CD4-positive, alpha-beta T cell treated with Interleukin-17A for 4 hours (primary cell): Measurements from ENCODE around the gene HMX1.

Experiments used
- DNase-seq: peaks from one replicate; pipeline ENCODE4 v3.0.0-alpha.2; 2020; ENCODE audit warnings: mixed read lengths

Gene HMX1

DNA sequence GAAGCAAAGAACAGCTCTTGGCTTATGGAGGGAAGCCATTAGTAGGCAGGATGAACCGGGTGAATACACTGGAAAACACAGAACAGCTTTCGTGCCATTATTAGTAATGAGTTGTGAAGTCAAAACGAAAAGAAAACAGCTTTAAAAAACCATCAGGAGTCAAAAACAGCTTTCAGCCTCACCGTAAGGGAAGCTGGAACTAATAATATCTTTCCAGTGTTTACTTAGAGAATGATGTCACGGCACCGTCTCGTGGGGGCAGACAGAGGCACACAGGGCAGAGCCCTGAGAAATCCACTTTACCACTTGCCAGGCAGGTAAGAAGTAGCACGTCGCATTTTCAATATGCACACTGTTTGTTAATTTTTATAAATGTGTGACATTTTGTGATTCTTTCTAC is 37.9 kb upstream of the HMX1 start:
- no peak for DNase-seq

DNA sequence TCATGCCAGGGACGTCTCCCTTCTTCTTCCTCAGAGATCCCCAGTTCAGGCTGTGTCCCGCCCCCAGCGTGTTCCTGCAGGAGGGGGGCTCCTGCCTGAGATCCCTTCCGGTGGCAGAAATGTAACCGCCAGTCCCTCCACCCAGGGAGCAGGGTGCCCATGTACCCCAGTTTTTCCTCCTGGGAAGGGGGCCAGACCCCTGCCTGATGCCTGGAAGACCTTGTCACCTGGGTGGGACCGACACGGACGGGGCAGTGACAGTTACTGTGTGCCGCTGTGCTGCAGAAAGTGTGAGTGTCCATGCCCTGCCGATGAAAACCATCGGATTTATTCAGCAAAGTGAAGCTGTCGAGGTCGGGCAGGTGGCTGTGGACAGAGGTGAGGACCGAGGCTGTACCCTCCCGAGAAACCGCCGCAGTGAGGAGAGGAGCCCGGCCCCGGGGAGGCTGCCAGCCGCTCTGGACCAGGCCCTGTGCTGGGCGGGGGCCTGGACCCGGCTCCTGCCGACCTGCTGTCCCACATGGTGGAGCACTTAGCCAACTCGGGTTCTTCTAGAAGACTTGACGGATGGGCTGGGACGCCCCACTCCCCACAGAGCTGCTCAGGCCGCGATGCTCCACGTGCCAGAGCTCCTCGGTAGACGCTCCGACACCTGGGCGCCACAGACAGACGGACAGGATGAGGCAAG is 36.7 kb upstream of the HMX1 start:
- DNase-seq = no peak

DNA sequence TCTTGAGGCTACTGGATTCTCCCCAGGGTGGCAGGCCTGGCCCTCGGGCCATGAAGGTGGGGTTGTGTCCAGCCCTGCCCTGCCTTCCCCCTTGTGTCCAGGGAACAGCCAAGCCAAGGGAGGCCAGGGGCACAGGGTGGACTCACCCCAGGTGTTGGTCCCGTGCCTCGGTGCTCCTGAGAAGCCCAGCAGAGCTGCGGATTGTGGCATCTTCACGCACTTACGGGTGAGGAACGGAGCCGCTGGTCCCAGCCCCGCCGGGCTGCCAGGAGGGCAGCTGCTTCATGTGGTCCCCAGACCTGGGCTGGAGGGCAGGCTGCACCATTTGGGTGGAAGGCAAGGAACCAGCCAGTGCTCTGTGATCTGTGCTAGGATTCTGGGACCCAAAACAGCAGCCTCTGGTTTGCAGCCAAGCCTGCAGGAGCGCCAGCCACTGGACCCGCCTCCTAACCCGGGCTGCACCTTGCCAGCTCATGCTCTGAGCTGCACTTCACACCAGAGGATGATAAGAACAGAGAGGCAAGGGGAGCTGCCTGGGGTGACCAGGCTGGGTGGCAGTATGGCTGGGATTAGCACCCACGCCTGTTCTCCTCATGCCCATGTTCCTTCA is 36.1 kb upstream of the HMX1 start:
- no peak for DNase-seq

DNA sequence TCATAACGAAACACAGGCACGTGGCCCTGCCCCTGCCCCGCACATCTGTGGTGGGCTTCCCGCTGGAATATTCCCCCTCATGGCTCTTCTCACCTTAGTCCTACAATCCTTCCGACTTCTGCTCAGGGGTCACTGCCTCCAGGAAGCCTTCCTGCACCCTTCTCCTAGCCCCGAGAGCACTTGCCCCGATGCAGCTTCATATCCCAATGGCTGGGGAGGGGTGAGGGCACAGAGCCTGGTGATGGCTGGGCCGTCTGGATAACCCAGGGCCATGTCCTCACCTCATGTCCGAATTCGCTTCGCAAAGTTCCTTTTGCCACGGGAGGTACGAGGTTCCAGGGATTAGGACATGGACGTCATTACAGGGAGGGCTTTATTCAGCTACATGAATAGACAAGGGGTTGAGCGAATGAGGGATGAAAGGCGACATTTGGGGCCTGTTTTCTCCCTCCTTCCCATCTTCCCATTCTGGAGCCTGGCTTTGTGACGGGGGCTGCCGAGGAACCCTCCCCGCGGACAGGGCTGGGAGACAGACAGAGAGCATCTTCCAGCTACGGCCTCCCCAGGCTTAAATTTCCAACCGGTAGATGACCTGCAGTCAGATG is 35.5 kb upstream of the HMX1 start:
- no peak for DNase-seq

DNA sequence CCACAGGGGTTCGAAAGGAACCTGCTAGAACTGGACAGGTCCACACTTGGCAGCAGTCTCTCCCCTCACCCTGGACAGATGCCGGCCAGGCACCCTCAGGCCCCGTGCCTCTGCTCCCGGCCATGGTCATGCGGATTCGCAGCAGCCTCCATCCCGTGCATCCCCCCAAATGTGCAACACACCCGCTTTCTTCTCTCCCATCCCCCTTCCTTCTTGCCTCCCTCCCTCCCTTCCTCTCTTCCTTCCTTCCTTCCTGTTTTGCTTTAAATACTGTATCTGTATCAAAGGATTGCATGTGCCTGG is 35.0 kb upstream of the HMX1 start:
- no peak for DNase-seq

DNA sequence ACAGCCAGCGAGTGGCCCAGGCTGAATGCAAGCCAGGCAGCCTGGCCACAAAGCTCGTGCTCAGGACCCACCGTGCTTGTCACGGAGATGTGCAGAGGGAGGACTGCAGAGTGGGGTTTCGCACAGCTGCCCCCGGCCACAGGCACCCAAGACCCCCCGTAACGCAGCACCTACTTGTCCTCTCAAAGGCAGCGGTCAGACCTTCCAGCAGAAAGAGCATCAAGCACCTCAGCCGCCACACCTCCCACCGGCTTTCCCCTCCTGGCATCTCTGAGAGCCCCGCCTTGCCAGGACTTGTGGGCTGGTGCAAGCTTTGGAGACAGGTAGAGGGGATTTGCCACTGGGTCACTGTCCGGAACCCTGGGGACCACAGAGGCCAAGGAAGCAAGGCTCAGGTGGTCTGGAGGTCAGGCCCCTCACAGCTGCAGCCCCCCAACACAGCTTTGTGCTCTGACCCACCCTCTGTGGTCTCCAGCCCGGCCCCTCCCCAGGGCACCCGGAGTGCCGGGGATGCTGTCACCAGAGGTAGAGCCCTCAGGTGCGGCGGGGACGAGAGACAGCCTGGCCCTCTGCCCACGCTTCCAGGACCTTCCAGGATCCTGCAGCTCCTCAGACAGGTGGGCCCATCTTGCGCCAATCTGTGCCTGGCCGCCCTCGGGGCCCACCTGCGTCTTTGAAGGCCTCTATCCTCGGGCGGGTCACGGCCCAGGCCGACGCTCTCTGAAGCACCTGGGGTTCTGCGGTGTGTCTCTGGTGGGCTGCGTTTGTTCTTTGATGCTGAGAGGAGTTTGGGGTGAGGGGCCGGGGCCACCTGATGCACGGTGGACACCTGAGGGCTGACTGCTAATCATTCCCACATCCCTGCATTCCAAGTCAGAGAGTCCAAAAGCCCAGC is 34.4 kb upstream of the HMX1 start:
- no peak for DNase-seq

DNA sequence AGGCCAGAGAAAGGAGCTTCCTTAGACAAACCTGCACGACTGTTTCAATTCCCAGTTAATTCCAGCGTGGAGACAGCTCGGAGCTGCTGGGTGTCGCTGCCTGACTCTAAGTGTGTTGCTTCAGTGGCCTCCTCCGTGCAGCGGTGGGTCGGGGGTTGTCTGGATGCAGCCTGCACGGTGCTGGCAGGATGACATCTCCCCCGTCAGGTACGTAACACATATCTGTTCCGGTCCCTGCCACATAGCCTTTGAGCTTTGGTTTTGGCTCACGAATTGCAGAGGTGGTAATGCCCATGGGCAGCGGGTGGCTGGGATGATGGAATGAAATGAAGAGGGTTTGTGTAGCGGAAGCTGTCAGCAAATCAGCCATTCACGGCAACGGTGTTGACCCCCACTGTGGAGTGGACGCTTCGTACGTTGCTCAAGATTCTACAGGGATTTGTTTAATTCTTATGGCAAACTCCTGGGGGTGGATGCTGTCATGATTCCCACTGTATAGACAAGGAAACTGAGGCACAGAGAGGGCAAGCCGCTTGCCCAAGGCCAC is 33.7 kb upstream of the HMX1 start:
- DNase-seq = no peak

DNA sequence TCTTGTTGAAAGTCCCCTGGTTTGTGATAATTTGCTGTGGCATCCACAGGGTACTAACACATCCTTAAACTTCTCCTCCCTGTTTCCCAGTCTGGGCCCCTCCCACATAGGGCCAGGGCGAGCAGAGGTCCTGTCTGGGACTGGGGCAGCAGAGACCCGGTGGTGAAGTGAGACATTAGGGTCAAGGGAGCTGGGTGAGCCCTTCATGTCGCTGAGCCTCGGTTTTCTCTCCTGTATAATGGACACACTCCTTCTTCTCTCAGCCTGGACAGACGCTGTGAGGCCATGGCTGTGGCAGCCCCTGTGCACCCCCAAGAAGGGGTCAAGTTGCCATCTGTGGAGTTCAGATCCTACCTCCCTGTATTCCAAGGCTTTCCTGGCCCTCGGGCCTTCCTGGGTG is 33.0 kb upstream of the HMX1 start:
- no peak for DNase-seq

DNA sequence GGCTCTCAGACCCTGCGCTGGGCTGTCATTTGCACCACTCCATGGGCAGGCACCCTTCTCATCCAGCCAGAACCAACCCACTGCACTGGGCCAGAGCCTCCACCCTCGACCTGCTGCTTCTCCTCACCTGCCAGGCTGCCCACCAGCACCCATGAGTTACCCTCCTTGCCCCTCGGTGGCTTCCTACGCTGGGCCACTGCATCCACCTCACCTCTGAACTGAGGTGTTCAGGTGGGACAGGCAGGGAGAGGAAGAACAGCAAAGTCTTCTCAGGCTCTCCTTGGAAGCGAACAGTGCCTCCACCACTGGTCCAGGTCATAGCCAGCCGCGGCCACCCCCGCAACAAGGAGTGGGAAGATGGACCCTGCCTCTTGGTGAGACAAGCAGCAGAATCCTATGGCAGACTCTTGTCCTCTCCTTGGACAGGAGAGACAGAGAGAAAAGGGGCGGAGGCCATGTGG is 32.4 kb upstream of the HMX1 start:
- no peak for DNase-seq

DNA sequence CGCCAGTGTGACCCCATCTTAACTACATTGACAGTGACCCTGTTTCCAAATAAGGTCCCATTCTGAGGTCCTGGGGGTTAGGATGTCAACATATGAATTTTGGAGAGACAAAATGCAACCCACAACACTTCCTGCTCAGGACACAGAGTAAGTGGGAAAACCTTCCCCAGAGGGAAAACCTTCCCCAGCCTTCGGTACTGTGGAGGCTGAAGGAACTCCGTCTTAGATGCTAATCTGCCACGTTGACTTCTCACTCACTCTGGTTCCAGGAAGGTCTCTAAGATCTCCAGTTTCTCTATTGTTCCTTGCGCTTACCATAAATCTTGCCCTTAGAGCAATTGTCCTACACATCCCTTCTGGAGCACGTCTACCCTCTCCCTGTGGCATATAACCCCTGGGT is 29.7 kb upstream of the HMX1 start:
- no peak for DNase-seq

DNA sequence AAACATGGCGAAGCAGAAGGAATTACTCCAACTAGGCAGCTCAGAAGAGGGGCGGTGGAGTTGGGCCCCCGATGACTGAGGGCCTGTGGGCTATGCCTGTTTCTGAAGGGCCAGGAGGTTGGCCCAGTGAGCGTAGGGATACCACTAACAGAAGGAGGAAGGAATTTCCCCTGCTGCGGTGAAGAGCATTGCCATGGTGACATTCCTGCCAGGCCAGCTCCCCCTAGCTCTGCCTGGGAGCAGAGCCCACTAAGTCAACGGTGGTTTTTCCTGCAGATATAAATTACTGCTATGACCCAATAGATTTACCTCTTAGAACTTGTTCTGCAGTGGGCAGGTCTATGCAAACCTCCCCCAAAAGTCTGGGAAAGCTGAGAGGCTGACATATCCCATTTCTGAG is 28.9 kb upstream of the HMX1 start:
- DNase-seq = no peak

DNA sequence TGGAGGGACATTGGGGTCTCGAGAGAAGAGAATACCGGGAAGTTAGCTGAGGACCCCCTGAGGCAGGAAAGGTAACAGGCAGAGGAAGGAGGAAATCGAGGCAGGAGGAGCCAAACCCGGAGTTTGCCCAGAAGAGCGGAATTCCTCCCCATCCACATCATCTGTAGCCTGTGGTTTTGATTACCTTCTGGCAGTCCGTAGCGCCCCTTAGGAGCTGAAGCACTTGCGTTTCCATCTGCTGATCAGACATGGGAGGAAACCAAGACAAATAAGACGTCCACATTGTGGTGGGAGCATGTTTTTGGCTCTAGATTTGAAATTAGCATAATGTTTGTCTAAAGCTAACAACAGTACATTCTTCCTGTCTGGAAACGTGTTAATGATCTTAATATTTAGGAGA is 26.8 kb upstream of the HMX1 start:
- DNase-seq = no peak

DNA sequence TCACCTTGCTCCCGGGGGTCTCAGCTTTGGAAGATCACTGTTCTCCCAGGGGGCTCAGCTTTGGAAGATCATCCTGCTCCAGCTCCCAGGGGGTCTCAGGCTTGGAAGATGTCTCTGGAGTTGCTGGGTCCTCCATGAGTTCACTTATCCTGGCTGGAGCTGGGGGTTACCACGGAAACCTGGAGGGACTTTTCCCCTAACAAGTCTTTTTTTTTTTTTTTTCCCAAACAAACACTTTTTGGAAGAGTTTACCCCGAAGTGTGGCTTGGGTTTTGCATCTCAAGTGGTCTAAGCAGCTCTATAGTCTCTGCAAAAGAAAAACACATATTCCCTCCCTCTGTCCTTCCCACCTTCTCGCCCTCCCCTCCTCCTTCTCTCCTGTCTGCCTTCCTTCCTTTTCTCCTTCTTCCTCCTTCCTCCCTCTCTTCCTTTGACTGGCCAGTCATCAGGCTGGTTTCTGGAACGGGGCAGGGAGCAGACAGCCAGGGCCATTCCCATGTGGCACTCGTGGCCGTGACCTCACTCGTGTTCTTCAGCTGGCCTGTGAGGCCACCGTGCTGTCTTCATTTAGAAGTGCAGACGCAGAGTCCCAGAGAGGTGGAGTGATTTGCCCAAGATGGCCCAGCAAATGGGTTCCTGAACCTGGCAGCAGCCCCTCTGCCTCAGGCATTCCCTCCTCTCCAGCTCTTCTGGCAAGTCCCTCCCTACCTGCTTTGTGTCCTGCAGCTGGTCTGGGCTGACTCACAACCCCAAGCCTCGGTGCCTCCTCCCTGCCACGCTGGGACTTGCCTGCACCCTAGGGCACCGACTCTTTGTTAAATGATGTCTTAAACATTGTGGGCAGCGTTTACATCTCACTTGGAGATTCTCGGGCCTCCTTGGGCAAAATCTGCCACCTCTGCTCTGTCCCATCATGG is 25.9 kb upstream of the HMX1 start:
- DNase-seq = no peak

DNA sequence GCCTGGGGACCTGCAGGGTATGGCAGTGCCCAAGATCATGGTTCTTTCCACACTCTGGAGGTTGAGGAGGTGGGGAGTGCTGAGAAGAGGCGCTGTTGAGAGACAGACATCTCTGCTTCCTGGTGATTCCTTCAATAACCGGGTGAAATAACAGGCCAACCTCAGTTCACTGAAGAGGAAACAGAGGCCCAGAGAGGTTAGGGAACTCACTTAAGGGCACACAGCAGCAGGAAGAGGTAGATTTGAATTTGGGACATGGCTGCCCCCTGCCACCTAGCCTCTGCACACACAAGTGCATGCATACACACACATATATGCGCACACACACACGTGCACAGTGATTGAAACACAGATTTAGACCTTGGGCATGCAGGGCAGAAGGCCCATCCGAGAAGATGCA is 24.9 kb upstream of the HMX1 start:
- DNase-seq = no peak

DNA sequence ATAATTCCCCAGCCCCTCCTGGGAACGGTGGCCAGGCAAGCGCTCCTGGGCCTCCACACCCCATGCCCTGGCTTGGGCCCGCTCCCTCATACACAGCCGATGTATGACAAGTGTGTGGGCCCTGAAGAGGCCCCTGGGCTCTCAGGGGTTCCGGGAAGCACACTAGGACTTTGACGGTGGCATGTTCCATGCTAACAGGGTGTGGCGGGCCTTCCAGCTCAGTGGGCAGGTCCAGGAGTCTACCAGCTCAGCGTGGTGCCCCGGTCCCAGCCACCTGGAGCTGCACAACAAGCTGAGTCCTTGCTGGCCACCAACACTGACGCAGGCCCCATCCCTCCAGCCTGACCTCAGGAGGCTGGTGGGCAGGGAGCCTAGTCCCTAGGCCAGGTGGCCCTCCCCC is 24.4 kb upstream of the HMX1 start:
- no peak for DNase-seq

DNA sequence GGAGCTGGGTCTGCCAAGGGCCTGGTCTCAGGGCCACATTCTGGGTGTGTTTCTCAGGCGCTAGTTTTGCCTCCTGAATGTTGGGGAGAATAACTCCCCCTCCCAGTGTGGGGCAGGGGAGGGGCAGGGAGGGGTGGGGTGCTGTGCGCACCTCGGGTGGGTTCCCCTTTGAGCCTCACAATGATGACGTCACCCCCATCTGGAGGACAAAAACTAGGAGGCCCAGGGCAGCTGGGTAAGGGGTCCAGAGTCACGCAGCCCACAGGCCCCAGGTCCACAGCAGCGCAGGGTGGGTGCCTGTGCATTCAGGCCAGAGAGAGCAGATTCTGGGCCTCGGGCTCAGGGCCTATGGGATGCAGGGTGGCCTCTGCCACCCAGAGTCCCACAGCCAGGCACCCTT is 23.7 kb upstream of the HMX1 start:
- no peak for DNase-seq

DNA sequence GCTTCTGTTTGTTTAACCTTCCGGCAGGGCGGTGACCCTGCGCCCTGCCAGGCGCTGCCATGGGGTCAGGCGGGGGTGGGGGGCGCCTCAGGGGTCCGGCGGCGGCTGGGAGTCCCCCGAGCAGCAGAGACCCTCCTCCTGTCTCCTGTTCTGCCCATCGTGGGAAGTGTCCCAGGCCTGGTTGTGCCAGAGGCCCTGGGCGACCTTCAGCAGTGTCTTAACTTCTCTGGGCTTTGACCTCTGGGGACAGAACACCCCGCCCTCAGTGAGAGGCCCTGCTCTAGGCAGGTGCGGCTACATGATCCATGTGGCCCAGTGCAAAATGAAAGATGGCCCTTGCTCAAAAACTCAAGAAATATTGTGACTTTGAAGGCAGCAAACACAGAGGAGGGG is 22.8 kb upstream of the HMX1 start:
- no peak for DNase-seq

DNA sequence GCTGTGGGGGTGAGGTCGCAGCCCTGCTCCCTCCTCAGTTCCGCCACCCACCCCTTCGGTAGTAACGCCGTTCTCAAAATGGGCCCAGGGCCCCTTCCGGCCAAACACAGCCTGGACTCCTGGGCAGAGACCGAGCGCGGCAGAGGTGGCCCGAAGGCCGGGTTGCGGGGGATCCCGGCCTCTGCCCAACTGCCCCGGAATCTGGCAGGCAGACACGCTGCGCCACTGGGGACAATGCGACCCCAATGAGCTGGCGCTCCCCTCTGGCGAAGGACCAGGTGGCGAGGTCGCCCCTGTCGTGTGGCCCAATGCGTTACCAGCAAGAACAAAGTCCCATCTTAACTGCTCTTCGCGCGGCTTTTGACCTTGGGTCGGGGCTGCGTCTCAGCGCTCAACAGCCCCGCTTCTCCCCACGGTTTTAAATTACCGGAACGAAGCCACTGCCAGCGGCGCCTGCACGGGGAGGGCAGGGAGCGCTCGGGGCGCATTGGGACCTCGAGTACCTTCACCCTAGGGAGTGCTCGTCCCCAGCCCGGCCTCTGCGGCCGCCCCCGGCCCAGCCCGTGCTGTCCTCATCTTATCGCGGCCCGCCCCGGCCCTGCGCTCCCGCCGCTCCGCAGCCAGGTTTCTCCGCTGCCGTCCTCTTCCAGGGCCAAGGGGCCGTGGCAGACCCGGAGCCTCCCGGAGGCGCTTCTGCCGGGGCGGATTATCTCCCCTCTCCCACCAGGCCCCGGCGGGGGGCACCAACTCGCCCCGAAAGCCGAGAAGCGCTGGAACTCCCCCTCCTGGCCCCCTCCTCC is 22.2 kb upstream of the HMX1 start:
- no peak for DNase-seq

DNA sequence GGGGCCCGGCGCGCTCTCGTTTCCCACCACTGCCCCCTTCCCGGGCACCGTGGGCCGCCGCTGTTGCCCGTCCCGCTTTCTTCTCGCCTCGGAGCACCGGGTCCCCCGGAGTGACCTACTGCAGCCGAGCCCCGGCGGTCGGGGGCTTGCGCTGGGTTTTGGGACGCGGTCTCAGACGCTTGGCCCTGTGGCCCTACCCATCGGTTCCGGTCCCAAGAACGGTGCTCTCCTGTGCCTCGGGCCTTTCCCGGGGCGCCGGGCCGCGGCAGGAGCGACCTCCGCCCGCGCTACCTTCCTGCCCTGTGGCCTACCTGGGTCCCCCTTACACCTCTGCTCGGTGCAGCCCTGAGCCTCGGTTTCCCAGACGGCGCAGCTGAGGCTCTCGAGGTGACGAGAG is 21.6 kb upstream of the HMX1 start:
- DNase-seq = no peak

DNA sequence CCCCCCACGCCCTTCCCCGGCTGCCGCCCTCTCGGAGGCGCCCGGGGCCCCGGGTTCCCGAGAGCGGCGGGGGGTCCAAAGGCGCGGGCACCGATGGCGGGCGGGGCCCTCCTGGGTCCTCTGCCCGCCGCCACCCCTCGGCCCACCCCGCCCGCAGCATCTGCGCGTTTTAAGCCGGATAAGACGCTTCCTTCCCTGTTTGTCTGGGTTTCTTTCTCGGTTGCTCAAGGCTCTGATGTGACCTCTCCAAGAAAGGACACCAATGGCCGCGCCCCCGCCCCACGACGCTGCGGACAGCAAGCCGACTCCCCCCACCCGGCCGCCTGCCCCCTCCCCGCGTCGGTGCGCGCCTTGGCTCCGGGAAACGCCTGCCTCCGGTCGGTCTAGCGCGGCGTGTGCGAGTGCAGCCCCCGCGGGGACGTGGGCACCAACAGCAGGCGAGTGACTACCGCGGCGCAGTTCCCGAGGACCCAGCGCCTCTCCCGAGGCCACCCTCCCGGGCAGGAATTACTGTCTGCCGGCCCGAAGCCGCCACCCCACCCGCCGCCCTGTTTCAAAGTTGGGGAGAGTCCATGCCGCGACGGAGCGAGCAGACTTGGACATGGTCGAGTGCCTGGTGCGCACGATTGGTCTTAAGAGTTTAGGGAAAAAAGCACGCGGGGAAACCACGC is 21.1 kb upstream of the HMX1 start:
- no peak for DNase-seq
